ENCODE data around the gene CFAP57.

Gene CFAP57

DNA sequence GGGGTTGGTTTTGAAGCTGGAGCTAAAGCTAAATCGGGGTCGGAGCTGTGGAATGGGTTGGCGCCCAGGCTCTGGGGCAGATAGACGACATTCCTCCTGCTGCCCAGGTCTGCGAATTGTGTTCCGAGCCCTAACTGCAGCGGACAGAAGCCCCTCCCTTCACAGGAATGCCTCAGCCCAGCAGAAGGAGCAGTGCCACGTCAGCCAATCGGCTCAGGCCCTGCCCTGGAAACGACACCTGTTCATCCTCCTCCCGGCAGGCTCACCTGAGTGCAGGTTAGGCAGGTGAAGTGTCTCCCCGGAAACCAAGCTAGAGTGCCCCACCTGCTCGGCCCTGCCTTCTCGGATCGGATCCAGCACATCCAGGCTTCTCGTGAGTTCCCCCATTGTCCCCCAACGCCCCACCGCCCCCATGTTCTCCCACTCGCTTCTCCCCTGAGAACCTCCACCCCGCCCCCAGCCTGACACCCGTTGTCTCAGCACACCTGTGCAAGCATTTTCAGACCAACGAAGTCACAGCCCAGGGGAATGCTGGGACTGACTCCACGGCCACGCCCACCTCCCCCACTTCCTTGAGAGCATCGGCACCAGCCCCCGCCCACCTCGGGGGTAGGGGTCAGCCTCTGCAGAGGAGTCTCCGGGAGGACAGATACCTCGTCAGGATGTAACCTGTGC is 98.4 kb downstream of the CFAP57 start:
- Histone ChIP-seq H3K36me3 (ENCODE audit: control insufficient read depth, insufficient read depth, low read length) (peaks cover 7% of the 10 kb centered on the region; the same call in 1 of the 2 replicates), H3K27me3 (ENCODE audit: control insufficient read depth, insufficient read depth, low read length) (no peaks in the 10 kb centered on the region), H3K9me3 (ENCODE audit: control insufficient read depth, insufficient read depth, low read length) (no peaks in the 10 kb centered on the region), H3K27ac (ENCODE audit: low read length) (no peak overlapping the region), H3K4me1 (ENCODE audit: control insufficient read depth, insufficient read depth, low read length) (peaks cover 5% of the 10 kb centered on the region), H3K4me3 (ENCODE audit: low read length) (peak overlapping the region; percentile 44; the same call in 1 of the 2 replicates)
- WGBS (ENCODE audit: insufficient coverage, insufficient read length): no CpG with 5 or more reads among the region's 29 CpGs
- DNase-seq (ENCODE audit: low read depth, low spot score): peak; percentile 92

DNA sequence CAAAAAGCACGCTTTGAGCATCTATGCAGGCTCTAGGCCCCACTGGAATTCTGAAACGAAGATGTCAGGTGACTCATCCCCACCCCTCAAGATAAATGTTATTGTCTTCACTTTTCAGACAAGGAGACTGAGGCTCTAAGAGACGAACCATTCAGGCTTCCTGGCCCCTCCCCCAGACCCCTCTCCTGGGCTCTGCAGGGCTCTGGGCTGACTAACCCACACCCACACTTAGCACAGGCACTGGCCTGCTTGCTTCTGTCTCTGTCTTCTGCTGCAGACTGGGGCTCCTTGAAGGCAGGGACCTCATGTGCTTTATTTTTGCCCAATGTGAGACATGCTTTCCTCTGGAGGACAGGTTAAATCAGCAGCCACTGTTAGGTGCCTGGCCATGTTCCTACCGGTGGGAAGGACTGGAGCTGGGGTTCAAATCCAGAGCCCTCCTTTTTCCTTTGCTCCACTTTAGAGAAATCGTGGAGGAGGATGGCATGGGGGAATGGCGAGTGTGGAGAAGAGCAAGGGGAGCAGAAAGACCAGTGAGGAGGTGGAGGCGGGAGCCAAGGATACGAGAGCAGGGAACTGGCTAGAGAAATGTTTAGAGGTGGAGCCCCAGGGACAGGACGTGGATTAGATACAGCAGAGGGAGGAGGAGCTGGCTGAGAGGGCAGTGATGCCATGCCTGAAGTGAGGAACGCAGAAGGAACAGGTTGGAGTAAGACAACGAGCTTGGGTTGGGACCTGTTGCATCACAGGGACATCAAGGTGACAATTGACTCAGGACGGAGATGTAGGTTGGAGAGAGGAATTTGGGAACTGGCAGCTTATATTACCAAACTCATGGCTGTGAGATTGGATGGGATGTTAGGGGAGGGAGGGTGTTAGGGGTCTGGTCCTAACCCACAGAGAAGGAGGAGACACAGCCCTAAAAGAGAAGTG is 99.3 kb downstream of the CFAP57 start:
- WGBS (ENCODE audit: insufficient coverage, insufficient read length): no CpG with 5 or more reads among the region's 12 CpGs
- no peak overlapping the region for H3K27ac ChIP-seq (ENCODE audit: low read length)
- H3K36me3 ChIP-seq (ENCODE audit: control insufficient read depth, insufficient read depth, low read length): peaks cover 7% of the 10 kb centered on the region; the same call in 1 of the 2 replicates
- no peak for DNase-seq (ENCODE audit: low read depth, low spot score)
- H3K27me3 ChIP-seq (ENCODE audit: control insufficient read depth, insufficient read depth, low read length): no peaks in the 10 kb centered on the region
- peak overlapping the region; percentile 44; the same call in 1 of the 2 replicates for H3K4me3 ChIP-seq (ENCODE audit: low read length)
- peaks cover 5% of the 10 kb centered on the region for H3K4me1 ChIP-seq (ENCODE audit: control insufficient read depth, insufficient read depth, low read length)
- H3K9me3 ChIP-seq (ENCODE audit: control insufficient read depth, insufficient read depth, low read length): no peaks in the 10 kb centered on the region

DNA sequence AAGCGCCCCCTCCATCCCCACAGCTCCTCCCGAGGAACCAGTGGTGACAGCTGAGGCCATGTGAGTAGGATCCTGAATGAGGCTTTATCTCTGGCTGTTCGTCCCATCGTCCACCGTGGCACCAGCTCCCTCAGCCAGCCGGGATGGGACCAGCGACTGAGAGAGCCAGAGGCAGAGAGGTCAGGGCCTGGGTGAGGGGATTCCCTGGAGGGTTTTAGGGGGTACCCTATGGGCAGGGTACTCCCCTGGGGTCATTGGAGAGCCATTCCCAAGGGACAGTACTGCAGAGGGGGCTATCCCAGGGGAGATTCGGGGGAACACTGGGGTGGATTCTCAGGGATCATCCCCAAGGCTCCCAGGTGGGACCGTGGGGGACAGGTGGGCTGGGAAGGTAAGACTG is 100.0 kb downstream of the CFAP57 start:
- Histone ChIP-seq H3K4me3 (ENCODE audit: low read length) (no peak overlapping the region), H3K27me3 (ENCODE audit: control insufficient read depth, insufficient read depth, low read length) (no peaks in the 10 kb centered on the region)
- no CpG with 5 or more reads among the region's 9 CpGs for WGBS (ENCODE audit: insufficient coverage, insufficient read length)

DNA sequence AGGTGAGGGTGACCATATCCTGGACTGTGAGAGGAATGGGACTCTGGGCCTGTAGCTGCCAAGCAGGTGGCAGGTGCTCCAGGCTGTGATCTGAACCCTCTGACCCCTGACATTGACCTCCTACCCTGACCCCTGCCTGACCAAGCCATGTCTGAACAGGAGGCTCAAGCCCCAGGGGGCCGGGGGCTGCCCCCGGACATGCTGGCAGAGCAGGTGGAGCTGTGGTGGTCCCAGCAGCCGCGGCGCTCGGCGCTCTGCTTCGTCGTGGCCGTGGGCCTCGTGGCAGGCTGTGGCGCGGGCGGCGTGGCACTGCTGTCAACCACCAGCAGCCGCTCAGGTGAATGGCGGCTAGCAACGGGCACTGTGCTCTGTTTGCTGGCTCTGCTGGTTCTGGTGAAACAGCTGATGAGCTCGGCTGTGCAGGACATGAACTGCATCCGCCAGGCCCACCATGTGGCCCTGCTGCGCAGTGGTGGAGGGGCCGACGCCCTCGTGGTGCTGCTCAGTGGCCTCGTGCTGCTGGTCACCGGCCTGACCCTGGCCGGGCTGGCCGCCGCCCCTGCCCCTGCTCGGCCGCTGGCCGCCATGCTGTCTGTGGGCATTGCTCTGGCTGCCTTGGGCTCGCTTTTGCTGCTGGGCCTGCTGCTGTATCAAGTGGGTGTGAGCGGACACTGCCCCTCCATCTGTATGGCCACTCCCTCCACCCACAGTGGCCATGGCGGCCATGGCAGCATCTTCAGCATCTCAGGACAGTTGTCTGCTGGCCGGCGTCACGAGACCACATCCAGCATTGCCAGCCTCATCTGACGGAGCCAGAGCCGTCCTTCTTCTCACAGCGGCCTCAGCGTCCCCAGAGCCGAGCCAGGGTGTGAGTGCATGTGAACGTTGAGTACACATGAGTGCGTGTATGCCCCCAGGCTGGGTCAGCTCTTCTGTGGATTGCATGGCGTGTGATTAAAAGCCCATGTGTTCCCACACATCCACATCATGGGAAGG is 100.7 kb downstream of the CFAP57 start:
- peaks cover 5% of the 10 kb centered on the region for H3K4me1 ChIP-seq (ENCODE audit: control insufficient read depth, insufficient read depth, low read length)
- DNase-seq (ENCODE audit: low read depth, low spot score): no peak

More for the DNA sequence above, 100.0 kb downstream of the CFAP57 start:
- Histone ChIP-seq H3K9me3 (ENCODE audit: control insufficient read depth, insufficient read depth, low read length) (no peaks in the 10 kb centered on the region), H3K4me1 (ENCODE audit: control insufficient read depth, insufficient read depth, low read length) (peaks cover 5% of the 10 kb centered on the region), H3K27ac (ENCODE audit: low read length) (no peak overlapping the region), H3K36me3 (ENCODE audit: control insufficient read depth, insufficient read depth, low read length) (peaks cover 7% of the 10 kb centered on the region; the same call in 1 of the 2 replicates)
- no peak for DNase-seq (ENCODE audit: low read depth, low spot score)

DNA sequence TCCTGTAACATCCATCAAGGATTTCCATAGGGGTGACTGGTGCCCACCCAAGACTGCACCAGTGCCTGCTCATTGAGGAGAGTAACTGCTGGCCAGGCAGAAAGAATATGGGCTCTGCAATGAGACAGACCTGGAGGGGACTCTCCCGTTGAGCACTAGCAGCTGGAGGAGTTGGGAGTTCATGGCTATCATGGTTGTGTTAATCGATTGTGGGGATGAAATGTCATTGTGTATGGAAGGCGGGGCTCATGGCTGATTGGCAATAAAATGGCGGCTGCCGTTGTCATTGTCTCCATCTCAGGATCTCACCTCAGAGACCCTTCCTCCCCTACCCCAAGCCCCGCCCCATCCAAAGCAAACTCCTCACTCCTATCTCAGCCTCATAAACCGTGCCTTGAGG is 101.6 kb downstream of the CFAP57 start:
- no peak overlapping the region for H3K27ac ChIP-seq (ENCODE audit: low read length)
- no peaks in the 10 kb centered on the region for H3K9me3 ChIP-seq (ENCODE audit: control insufficient read depth, insufficient read depth, low read length)
- no CpG with 5 or more reads among the region's 7 CpGs for WGBS (ENCODE audit: insufficient coverage, insufficient read length)
- no peaks in the 10 kb centered on the region for H3K27me3 ChIP-seq (ENCODE audit: control insufficient read depth, insufficient read depth, low read length)
- H3K4me3 ChIP-seq (ENCODE audit: low read length): no peak overlapping the region
- peaks cover 5% of the 10 kb centered on the region for H3K4me1 ChIP-seq (ENCODE audit: control insufficient read depth, insufficient read depth, low read length)
- peaks cover 7% of the 10 kb centered on the region; the same call in 1 of the 2 replicates for H3K36me3 ChIP-seq (ENCODE audit: control insufficient read depth, insufficient read depth, low read length)
- no peak for DNase-seq (ENCODE audit: low read depth, low spot score)

More for the DNA sequence above, 100.7 kb downstream of the CFAP57 start:
- no CpG with 5 or more reads among the region's 46 CpGs for WGBS (ENCODE audit: insufficient coverage, insufficient read length)
- no peak overlapping the region for H3K4me3 ChIP-seq (ENCODE audit: low read length)
- no peaks in the 10 kb centered on the region for H3K9me3 ChIP-seq (ENCODE audit: control insufficient read depth, insufficient read depth, low read length)
- H3K27ac ChIP-seq (ENCODE audit: low read length): no peak overlapping the region
- no peaks in the 10 kb centered on the region for H3K27me3 ChIP-seq (ENCODE audit: control insufficient read depth, insufficient read depth, low read length)
- peaks cover 7% of the 10 kb centered on the region; the same call in 1 of the 2 replicates for H3K36me3 ChIP-seq (ENCODE audit: control insufficient read depth, insufficient read depth, low read length)

DNA sequence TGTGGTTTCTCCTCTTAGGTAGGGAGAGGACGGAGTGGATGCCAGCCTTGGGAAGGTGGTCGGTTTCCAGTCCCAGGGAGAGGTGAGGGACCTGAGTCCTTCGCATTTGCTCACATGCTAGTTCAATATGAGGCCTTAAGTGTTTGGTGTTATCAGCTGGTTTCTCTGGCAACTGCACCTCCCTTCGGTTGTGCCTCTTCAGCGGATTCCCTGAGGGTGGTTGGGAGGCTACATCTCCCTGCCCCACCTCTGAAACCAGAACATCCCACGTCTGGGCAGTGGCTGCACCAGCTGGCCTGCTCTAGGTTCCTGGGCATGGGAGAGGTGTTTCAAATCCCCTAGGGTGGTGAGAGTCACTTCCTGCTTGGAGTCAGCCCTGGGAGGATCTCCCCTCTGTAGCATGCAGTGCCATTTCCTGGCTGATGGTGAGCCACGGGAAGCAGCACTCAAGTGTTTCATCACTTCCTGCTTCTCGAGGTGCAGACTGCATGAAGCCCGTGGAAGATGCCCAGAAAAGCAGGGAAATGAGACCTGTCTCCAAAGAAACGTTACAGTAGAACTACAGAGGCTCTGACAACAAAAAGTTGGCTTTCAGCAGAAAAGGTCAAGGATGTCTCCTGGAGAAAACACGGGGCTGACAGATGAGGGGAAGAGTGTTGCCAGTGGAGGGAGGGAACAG is 102.1 kb downstream of the CFAP57 start:
- DNase-seq (ENCODE audit: low read depth, low spot score): no peak
- Histone ChIP-seq H3K27ac (ENCODE audit: low read length) (no peak overlapping the region), H3K36me3 (ENCODE audit: control insufficient read depth, insufficient read depth, low read length) (peaks cover 7% of the 10 kb centered on the region; the same call in 1 of the 2 replicates), H3K27me3 (ENCODE audit: control insufficient read depth, insufficient read depth, low read length) (no peaks in the 10 kb centered on the region), H3K4me1 (ENCODE audit: control insufficient read depth, insufficient read depth, low read length) (peaks cover 5% of the 10 kb centered on the region), H3K4me3 (ENCODE audit: low read length) (no peak overlapping the region), H3K9me3 (ENCODE audit: control insufficient read depth, insufficient read depth, low read length) (no peaks in the 10 kb centered on the region)
- WGBS (ENCODE audit: insufficient coverage, insufficient read length): no CpG with 5 or more reads among the region's 11 CpGs

DNA sequence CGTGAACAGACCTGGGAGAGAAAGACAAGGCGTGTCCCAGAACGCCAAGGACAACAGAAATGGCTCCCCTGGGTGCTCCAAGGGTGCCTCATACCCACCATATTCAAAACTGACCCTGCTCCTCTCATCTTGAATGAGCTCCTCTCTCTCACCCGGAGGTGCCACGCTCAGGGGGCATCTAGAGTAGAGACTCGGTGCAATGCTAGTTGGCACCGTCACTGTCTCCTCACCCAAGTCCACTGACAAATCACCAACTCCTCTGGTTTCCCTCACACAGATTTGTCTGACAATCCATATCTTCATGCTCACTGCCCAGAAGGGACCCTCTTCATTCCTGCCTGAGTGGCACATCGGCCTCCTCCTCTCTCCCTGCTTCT is 102.7 kb downstream of the CFAP57 start:
- WGBS (ENCODE audit: insufficient coverage, insufficient read length): no CpG with 5 or more reads among the region's 8 CpGs

DNA sequence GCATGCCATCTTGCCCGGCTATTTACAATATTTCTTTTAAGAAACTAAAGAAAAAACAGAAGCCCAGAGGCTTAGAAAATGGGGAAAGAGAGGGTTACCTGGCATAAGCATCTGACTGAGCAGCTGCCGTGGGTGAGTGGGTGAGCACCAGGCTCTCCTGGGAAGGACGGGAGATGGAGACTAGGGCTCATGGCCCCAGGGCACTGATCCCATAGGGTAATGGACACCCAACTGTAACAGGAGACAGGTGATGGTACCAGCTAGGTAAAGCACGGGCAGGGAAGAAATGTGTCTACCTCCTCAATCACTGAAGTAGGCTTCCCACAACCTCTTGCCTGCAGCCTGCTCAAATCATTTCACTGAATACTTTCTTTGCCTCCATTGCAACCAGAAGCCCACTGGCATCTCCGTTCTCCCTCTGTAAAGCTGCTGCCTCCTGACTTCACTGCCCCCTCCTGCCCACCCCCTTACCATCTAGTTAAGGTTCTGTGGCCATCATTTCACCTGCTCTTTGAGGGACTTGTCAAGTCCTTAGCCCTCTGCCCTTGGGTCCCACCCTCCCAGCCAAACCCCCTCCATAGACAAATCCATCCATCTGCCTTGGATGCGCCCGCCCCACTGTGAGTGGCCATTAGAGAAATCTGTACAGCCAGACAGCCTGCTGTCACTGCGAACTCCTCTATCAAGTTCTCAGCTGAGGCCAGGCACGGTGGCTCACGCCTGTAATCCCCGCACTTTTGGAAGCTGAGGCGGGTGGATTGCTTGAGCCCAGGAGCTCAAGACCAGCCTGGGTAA is 103.9 kb downstream of the CFAP57 start:
- H3K4me1 ChIP-seq (ENCODE audit: control insufficient read depth, insufficient read depth, low read length): peaks cover 3% of the 10 kb centered on the region
- no peaks in the 10 kb centered on the region for H3K9me3 ChIP-seq (ENCODE audit: control insufficient read depth, insufficient read depth, low read length)
- H3K36me3 ChIP-seq (ENCODE audit: control insufficient read depth, insufficient read depth, low read length): peaks cover 7% of the 10 kb centered on the region; the same call in 1 of the 2 replicates
- no peak overlapping the region for H3K4me3 ChIP-seq (ENCODE audit: low read length)
- no peaks in the 10 kb centered on the region for H3K27me3 ChIP-seq (ENCODE audit: control insufficient read depth, insufficient read depth, low read length)
- no CpG with 5 or more reads among the region's 12 CpGs for WGBS (ENCODE audit: insufficient coverage, insufficient read length)
- no peak for DNase-seq (ENCODE audit: low read depth, low spot score)
- no peak overlapping the region for H3K27ac ChIP-seq (ENCODE audit: low read length)

More for the DNA sequence above, 102.7 kb downstream of the CFAP57 start:
- peaks cover 7% of the 10 kb centered on the region; the same call in 1 of the 2 replicates for H3K36me3 ChIP-seq (ENCODE audit: control insufficient read depth, insufficient read depth, low read length)
- no peaks in the 10 kb centered on the region for H3K27me3 ChIP-seq (ENCODE audit: control insufficient read depth, insufficient read depth, low read length)
- peaks cover 5% of the 10 kb centered on the region for H3K4me1 ChIP-seq (ENCODE audit: control insufficient read depth, insufficient read depth, low read length)
- no peak overlapping the region for H3K4me3 ChIP-seq (ENCODE audit: low read length)
- H3K9me3 ChIP-seq (ENCODE audit: control insufficient read depth, insufficient read depth, low read length): no peaks in the 10 kb centered on the region
- H3K27ac ChIP-seq (ENCODE audit: low read length): no peak overlapping the region
- DNase-seq (ENCODE audit: low read depth, low spot score): no peak

DNA sequence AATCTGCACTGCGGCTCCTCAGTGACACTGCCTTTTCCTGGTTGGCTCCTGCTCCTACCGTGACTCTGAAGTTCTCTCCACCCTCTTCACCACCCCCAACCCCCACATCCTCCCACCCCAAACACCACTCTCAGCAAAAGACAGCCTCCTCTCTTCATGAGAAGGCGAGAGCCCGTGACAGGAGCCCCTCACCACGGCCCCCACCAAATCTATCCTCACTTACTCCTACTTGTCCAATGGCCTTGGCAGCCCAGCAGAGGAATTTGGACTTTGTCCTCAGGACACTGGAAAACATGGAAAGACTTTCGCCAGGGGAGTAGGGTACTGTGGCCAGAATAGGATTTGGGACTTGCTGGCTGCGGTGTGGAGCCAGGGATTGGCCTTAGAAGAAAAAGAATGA is 104.5 kb downstream of the CFAP57 start:
- H3K36me3 ChIP-seq (ENCODE audit: control insufficient read depth, insufficient read depth, low read length): peaks cover 7% of the 10 kb centered on the region; the same call in 1 of the 2 replicates
- no peaks in the 10 kb centered on the region for H3K27me3 ChIP-seq (ENCODE audit: control insufficient read depth, insufficient read depth, low read length)
- peaks cover under 1% of the 10 kb centered on the region for H3K4me1 ChIP-seq (ENCODE audit: control insufficient read depth, insufficient read depth, low read length)
- no peak overlapping the region for H3K4me3 ChIP-seq (ENCODE audit: low read length)
- H3K27ac ChIP-seq (ENCODE audit: low read length): no peak overlapping the region
- no peaks in the 10 kb centered on the region for H3K9me3 ChIP-seq (ENCODE audit: control insufficient read depth, insufficient read depth, low read length)
- DNase-seq (ENCODE audit: low read depth, low spot score): no peak
- no CpG with 5 or more reads among the region's 7 CpGs for WGBS (ENCODE audit: insufficient coverage, insufficient read length)

Data from iPS DF 6.9 (cell line).